BE2C (cell line): Measurements from ENCODE around the gene PLB1.

Experiments
- DNase-seq: peaks from one replicate; pipeline ENCODE4 v3.0.0-alpha.2; 2020
- H3K27me3 ChIP-seq: fragments of 250-450 bp; sonication (Bioruptor Pico); 2 replicates; pipeline ENCODE4 v1.5.1; 2020; ENCODE audit warnings: mild to moderate bottlenecking
- H3K36me3 ChIP-seq: fragments of 250-450 bp; sonication (Bioruptor Pico); 2 replicates; pipeline ENCODE4 v1.5.1; 2020; ENCODE audit warnings: mild to moderate bottlenecking
- H3K4me1 ChIP-seq: fragments of 250-450 bp; sonication (Bioruptor Pico); 2 replicates; pipeline ENCODE4 v1.5.1; 2020
- H3K4me3 ChIP-seq: 2 replicates; pipeline ENCODE4 v1.5.1; 2011; ENCODE audit warnings: low read depth, low read length
- H3K9me3 ChIP-seq: fragments of 250-450 bp; sonication (Bioruptor Pico); 2 replicates; pipeline ENCODE4 v1.5.1; 2020
- TF ChIP-seq, protein P1 (sequence below): IDR thresholded peaks from 2 replicates; pipeline ENCODE4 v1.5.1; 2012; ENCODE audit warnings: mild to moderate bottlenecking, low read depth, low read length

The PLB1 gene

DNA sequence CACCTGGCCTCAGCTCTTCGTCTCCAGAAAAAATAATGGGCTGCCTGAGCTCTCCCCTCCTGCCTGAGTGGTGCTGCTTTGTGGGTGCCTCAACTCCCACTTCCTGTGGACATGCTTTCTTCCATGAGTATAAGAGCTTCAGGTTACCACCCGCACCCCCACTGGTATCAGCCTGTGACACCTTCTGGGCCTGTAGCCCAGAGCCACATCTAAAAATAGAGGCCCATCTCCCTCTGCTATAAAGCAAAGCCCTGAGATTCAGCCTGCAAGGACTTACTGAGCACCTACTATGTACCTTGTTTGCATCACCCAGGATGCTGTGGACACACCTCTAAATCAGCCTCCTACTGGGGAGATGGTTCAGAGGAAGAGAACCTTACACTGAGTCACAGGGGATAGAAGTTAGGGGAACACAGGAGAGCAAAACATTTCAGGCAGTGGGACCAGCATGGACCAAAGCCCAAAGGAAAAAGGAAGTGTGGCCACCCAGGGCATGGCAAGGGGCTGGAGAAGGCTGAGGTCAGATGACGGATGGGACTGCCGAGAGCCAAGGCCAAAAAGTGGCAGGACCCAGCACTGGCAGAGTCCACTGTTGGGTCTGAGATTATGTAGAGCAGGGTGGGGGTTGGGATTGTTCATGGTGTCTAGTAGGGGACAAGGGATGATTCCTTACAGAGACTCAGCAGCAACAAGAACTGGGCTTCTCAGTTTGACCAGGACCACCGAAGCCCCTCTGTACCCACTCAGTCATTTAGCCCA is 132.0 kb downstream of the PLB1 start:
- Histone ChIP-seq H3K9me3 (no peaks in the 10 kb centered on the region), H3K4me1 (no peaks in the 10 kb centered on the region), H3K4me3 (no peak overlapping the region), H3K36me3 (no peaks in the 10 kb centered on the region), H3K27me3 (no peaks in the 10 kb centered on the region)
- no peak for DNase-seq
- TF ChIP-seq, protein P1, sequence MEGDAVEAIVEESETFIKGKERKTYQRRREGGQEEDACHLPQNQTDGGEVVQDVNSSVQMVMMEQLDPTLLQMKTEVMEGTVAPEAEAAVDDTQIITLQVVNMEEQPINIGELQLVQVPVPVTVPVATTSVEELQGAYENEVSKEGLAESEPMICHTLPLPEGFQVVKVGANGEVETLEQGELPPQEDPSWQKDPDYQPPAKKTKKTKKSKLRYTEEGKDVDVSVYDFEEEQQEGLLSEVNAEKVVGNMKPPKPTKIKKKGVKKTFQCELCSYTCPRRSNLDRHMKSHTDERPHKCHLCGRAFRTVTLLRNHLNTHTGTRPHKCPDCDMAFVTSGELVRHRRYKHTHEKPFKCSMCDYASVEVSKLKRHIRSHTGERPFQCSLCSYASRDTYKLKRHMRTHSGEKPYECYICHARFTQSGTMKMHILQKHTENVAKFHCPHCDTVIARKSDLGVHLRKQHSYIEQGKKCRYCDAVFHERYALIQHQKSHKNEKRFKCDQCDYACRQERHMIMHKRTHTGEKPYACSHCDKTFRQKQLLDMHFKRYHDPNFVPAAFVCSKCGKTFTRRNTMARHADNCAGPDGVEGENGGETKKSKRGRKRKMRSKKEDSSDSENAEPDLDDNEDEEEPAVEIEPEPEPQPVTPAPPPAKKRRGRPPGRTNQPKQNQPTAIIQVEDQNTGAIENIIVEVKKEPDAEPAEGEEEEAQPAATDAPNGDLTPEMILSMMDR: no peak

DNA sequence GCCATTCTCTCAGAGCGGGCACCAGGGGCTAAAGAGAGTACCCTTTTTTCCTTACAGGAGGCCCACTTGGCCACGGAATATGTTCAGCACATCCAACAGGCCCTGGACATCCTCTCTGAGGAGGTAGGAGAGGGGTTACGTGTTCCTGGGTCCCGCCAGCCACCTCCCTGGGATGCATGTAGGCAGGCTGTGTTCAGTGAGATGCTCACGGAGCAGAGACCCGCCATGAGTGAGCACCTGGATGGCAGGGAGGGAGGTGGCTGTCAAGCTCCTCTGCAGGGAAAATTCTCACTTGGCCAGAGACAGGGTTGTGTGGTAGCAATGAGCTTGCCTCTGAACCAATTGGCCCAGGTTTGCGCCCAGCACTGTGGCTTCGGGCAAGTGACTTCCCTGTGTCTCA is 132.6 kb downstream of the PLB1 start:
- Histone ChIP-seq H3K4me1 (no peaks in the 10 kb centered on the region), H3K36me3 (no peaks in the 10 kb centered on the region), H3K9me3 (no peaks in the 10 kb centered on the region), H3K27me3 (no peaks in the 10 kb centered on the region), H3K4me3 (no peak overlapping the region)
- no peak for DNase-seq
- TF ChIP-seq, protein P1: no peak

DNA sequence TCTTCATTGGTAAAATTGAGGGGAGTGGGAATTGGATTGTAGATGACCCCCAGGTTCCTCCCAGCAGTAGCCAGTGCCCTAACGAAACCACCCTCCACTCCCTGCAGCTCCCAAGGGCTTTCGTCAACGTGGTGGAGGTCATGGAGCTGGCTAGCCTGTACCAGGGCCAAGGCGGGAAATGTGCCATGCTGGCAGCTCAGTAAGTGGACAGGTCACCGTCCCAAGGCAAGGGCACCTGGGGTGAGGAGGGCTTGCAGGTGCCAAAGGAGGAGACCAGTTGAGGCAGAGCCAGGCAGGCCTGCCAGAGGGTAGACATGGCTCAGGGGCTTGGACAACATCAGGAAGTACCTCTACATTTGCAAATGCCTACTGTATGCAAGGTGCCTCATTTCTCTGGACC is 133.1 kb downstream of the PLB1 start:
- TF ChIP-seq, protein P1: no peak
- Histone ChIP-seq H3K36me3 (no peaks in the 10 kb centered on the region), H3K27me3 (no peaks in the 10 kb centered on the region), H3K4me1 (no peaks in the 10 kb centered on the region), H3K4me3 (no peak overlapping the region), H3K9me3 (no peaks in the 10 kb centered on the region)
- DNase-seq: no peak

DNA sequence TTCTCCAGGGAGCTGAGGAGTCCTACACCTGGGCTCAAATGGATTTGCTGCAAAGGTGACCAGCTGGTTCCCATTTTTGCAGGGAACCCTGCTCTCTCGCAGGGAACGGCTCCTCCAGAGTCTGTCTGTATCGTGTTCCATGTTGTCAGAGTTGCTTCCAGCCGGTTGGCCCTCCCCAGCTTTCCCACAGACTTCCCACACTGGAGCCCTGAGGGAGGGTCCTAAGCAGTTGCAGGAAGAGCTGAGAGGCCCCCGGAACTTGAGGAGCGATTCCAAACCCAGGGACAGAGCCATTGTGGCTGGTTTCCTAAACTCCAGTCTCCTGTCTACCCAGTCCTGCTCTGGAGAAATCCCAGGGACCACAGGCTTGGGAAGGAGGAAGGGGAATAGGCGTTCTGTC is 134.1 kb downstream of the PLB1 start:
- Histone ChIP-seq H3K4me3 (no peak overlapping the region), H3K4me1 (no peaks in the 10 kb centered on the region), H3K9me3 (no peaks in the 10 kb centered on the region), H3K36me3 (no peaks in the 10 kb centered on the region), H3K27me3 (no peaks in the 10 kb centered on the region)
- TF ChIP-seq, protein P1: no peak
- no peak for DNase-seq

DNA sequence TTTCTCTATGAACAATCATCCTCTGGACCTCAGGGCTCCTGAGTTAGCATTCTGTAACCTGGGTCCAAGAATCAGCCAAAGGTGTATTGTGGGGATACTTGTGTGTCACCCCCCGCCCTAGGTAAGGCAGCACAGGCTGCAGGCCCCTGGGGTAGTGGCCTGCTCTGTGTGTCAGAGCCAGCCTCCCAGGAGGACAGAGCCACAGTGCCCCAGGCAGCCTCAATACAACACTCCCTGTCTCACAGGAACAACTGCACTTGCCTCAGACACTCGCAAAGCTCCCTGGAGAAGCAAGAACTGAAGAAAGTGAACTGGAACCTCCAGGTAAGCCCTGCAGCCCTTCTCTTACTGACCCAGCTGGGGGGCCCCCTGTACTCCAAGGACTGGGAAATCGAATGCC is 134.5 kb downstream of the PLB1 start:
- Histone ChIP-seq H3K4me3 (no peak overlapping the region), H3K9me3 (no peaks in the 10 kb centered on the region), H3K27me3 (no peaks in the 10 kb centered on the region), H3K36me3 (no peaks in the 10 kb centered on the region), H3K4me1 (no peaks in the 10 kb centered on the region)
- TF ChIP-seq, protein P1: no peak
- no peak for DNase-seq

DNA sequence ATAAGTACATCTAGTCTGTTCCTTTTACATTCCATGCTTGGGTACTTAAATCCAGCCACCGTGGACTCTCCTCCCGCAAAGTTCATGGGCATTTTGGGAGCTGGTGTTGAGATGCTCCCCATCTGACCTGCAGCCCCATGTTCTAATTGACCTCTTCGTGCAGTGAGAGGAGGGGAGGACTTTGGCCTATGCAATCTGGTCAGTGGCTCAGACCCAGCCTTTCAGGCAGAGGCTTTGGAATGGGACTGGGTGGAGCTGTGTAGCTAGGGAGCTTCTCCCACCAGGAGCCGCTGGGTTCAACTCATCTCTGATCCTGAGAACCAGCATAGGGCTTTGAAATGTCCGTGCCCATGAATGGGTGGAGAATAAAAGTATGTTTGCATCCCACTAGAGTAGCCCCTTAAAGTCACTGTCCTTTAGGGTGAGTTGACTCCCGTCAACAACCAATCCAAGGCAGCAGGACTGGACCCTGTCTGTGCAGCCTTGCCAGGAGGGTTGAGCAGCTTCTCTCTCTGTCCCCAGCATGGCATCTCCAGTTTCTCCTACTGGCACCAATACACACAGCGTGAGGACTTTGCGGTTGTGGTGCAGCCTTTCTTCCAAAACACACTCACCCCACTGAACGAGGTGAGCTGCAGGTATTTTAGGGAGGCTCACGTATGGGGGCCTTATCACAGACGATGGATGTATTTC is 135.8 kb downstream of the PLB1 start:
- TF ChIP-seq, protein P1: no peak
- Histone ChIP-seq H3K27me3 (no peaks in the 10 kb centered on the region), H3K4me3 (no peak overlapping the region), H3K9me3 (no peaks in the 10 kb centered on the region), H3K36me3 (no peaks in the 10 kb centered on the region), H3K4me1 (no peaks in the 10 kb centered on the region)
- no peak for DNase-seq
